ENCODE data around the gene DKKL1.

Gene DKKL1

GRCh38 chr19:49348305-49349189 is 15.1 kb upstream of the DKKL1 start:
- Histone ChIP-seq H3K9me3 (ENCODE audit: control insufficient read depth, insufficient read depth, low read length) (no peaks in the 10 kb centered on the region), H3K4me3 (ENCODE audit: low read depth, low read length) (no peak overlapping the region), H3K27me3 (ENCODE audit: control insufficient read depth, insufficient read depth, low read length) (no peaks in the 10 kb centered on the region), H3K36me3 (ENCODE audit: control insufficient read depth, insufficient read depth, low read length) (peaks cover 91% of the 10 kb centered on the region), H3K9ac (ENCODE audit: low read depth, low read length) (no peak overlapping the region), H3K4me1 (ENCODE audit: control insufficient read depth, insufficient read depth, low read length) (no peaks in the 10 kb centered on the region), H3K27ac (ENCODE audit: low read depth, low read length) (no peak overlapping the region)

GRCh38 chr19:49349567-49349966 is 14.1 kb upstream of the DKKL1 start:
- Histone ChIP-seq H3K27me3 (ENCODE audit: control insufficient read depth, insufficient read depth, low read length) (no peaks in the 10 kb centered on the region), H3K9me3 (ENCODE audit: control insufficient read depth, insufficient read depth, low read length) (no peaks in the 10 kb centered on the region), H3K9ac (ENCODE audit: low read depth, low read length) (no peak overlapping the region), H3K36me3 (ENCODE audit: control insufficient read depth, insufficient read depth, low read length) (peaks cover 89% of the 10 kb centered on the region), H3K27ac (ENCODE audit: low read depth, low read length) (no peak overlapping the region), H3K4me1 (ENCODE audit: control insufficient read depth, insufficient read depth, low read length) (no peaks in the 10 kb centered on the region), H3K4me3 (ENCODE audit: low read depth, low read length) (no peak overlapping the region)

- H3K9me3 ChIP-seq (ENCODE audit: control insufficient read depth, insufficient read depth, low read length) = no peaks in the 10 kb centered on the region
- H3K4me1 ChIP-seq (ENCODE audit: control insufficient read depth, insufficient read depth, low read length) = no peaks in the 10 kb centered on the region
- H3K27ac ChIP-seq (ENCODE audit: low read depth, low read length) = no peak overlapping the region
- no peak overlapping the region for H3K9ac ChIP-seq (ENCODE audit: low read depth, low read length)
- H3K27me3 ChIP-seq (ENCODE audit: control insufficient read depth, insufficient read depth, low read length) = no peaks in the 10 kb centered on the region
- H3K4me3 ChIP-seq (ENCODE audit: low read depth, low read length) = no peak overlapping the region
- H3K36me3 ChIP-seq (ENCODE audit: control insufficient read depth, insufficient read depth, low read length) = peaks cover 84% of the 10 kb centered on the region
Measured at GRCh38 chr19:49355909-49356353, 7.7 kb upstream of the DKKL1 start.

- Histone ChIP-seq H3K4me1 (ENCODE audit: control insufficient read depth, insufficient read depth, low read length) (no peaks in the 10 kb centered on the region), H3K27me3 (ENCODE audit: control insufficient read depth, insufficient read depth, low read length) (no peaks in the 10 kb centered on the region), H3K4me3 (ENCODE audit: low read depth, low read length) (no peak overlapping the region), H3K9me3 (ENCODE audit: control insufficient read depth, insufficient read depth, low read length) (no peaks in the 10 kb centered on the region), H3K9ac (ENCODE audit: low read depth, low read length) (no peak overlapping the region), H3K27ac (ENCODE audit: low read depth, low read length) (no peak overlapping the region), H3K36me3 (ENCODE audit: control insufficient read depth, insufficient read depth, low read length) (peaks cover 79% of the 10 kb centered on the region)
Measured at GRCh38 chr19:49356382-49356781, 7.3 kb upstream of the DKKL1 start.

GRCh38 chr19:49357186-49357585 is 6.5 kb upstream of the DKKL1 start:
- H3K4me3 ChIP-seq (ENCODE audit: low read depth, low read length) = no peak overlapping the region
- no peaks in the 10 kb centered on the region for H3K4me1 ChIP-seq (ENCODE audit: control insufficient read depth, insufficient read depth, low read length)
- peaks cover 72% of the 10 kb centered on the region for H3K36me3 ChIP-seq (ENCODE audit: control insufficient read depth, insufficient read depth, low read length)
- no peaks in the 10 kb centered on the region for H3K9me3 ChIP-seq (ENCODE audit: control insufficient read depth, insufficient read depth, low read length)
- no peak overlapping the region for H3K27ac ChIP-seq (ENCODE audit: low read depth, low read length)
- no peak overlapping the region for H3K9ac ChIP-seq (ENCODE audit: low read depth, low read length)
- H3K27me3 ChIP-seq (ENCODE audit: control insufficient read depth, insufficient read depth, low read length) = no peaks in the 10 kb centered on the region

GRCh38 chr19:49359851-49360820 is 3.5 kb upstream of the DKKL1 start:
- peaks cover 3% of the 10 kb centered on the region; the same call in 1 of the 2 replicates for H3K4me1 ChIP-seq (ENCODE audit: control insufficient read depth, insufficient read depth, low read length)
- peak overlapping the region; percentile 95 for H3K4me3 ChIP-seq (ENCODE audit: low read depth, low read length)
- H3K9me3 ChIP-seq (ENCODE audit: control insufficient read depth, insufficient read depth, low read length) = no peaks in the 10 kb centered on the region
- no peak overlapping the region for H3K9ac ChIP-seq (ENCODE audit: low read depth, low read length)
- H3K36me3 ChIP-seq (ENCODE audit: control insufficient read depth, insufficient read depth, low read length) = peaks cover 45% of the 10 kb centered on the region
- no peak overlapping the region for H3K27ac ChIP-seq (ENCODE audit: low read depth, low read length)
- no peaks in the 10 kb centered on the region for H3K27me3 ChIP-seq (ENCODE audit: control insufficient read depth, insufficient read depth, low read length)

GRCh38 chr19:49361438-49362047 is 2.1 kb upstream of the DKKL1 start:
- H3K9ac ChIP-seq (ENCODE audit: low read depth, low read length) = peak overlapping the region; percentile 95
- peaks cover 3% of the 10 kb centered on the region; the same call in 1 of the 2 replicates for H3K4me1 ChIP-seq (ENCODE audit: control insufficient read depth, insufficient read depth, low read length)
- H3K9me3 ChIP-seq (ENCODE audit: control insufficient read depth, insufficient read depth, low read length) = no peaks in the 10 kb centered on the region
- peaks cover 30% of the 10 kb centered on the region for H3K36me3 ChIP-seq (ENCODE audit: control insufficient read depth, insufficient read depth, low read length)
- H3K27ac ChIP-seq (ENCODE audit: low read depth, low read length) = peak overlapping the region; percentile 97
- peak overlapping the region; percentile 95 for H3K4me3 ChIP-seq (ENCODE audit: low read depth, low read length)
- H3K27me3 ChIP-seq (ENCODE audit: control insufficient read depth, insufficient read depth, low read length) = no peaks in the 10 kb centered on the region

GRCh38 chr19:49362048-49362928 is 1.4 kb upstream of the DKKL1 start, which contains the start of gene TEAD2:
TSS of gene TEAD2 (minus strand) at chr19:49362416. CDS start at chr19:49360075, 2,341 bp downstream.
- Histone ChIP-seq H3K36me3 (ENCODE audit: control insufficient read depth, insufficient read depth, low read length) (peaks cover 23% of the 10 kb centered on the region), H3K4me3 (ENCODE audit: low read depth, low read length) (peak within 1 kb of the TSS; percentile 95), H3K9me3 (ENCODE audit: control insufficient read depth, insufficient read depth, low read length) (no peaks in the 10 kb centered on the region), H3K9ac (ENCODE audit: low read depth, low read length) (peak within 1 kb of the TSS; percentile 95), H3K4me1 (ENCODE audit: control insufficient read depth, insufficient read depth, low read length) (peaks cover 3% of the 10 kb centered on the region; the same call in 1 of the 2 replicates), H3K27me3 (ENCODE audit: control insufficient read depth, insufficient read depth, low read length) (no peaks in the 10 kb centered on the region), H3K27ac (ENCODE audit: low read depth, low read length) (peak within 1 kb of the TSS; percentile 97)

GRCh38 chr19:49362929-49363267 is 779 bp upstream of the DKKL1 start:
- Histone ChIP-seq H3K27me3 (ENCODE audit: control insufficient read depth, insufficient read depth, low read length) (no peaks in the 10 kb centered on the region), H3K4me1 (ENCODE audit: control insufficient read depth, insufficient read depth, low read length) (peaks cover 3% of the 10 kb centered on the region; the same call in 1 of the 2 replicates), H3K27ac (ENCODE audit: low read depth, low read length) (peak overlapping the region; percentile 70), H3K36me3 (ENCODE audit: control insufficient read depth, insufficient read depth, low read length) (peaks cover 17% of the 10 kb centered on the region), H3K9me3 (ENCODE audit: control insufficient read depth, insufficient read depth, low read length) (no peaks in the 10 kb centered on the region), H3K4me3 (ENCODE audit: low read depth, low read length) (peak overlapping the region; percentile 95), H3K9ac (ENCODE audit: low read depth, low read length) (peak overlapping the region; percentile 30; the same call in 1 of the 2 replicates)
